GM21576 (cell line): ENCODE data around the gene SCGB1D1.

Source experiments
- ATAC-seq: cut with Tn5 transposase; IDR thresholded peaks from one replicate; pipeline ENCODE4 v1.9.1; 2021; ENCODE audit warnings: mild to moderate bottlenecking, moderate library complexity; ENCODE audit not compliant: unreplicated experiment

Gene SCGB1D1

GRCh38 chr11:62190011-62190410, at the start of gene SCGB1D1:
Gene SCGB1D1, plus strand, starts transcription at chr11:62190216. Its CDS starts 69 bp downstream, at chr11:62190285.
- ATAC-seq = no peak

DNA sequence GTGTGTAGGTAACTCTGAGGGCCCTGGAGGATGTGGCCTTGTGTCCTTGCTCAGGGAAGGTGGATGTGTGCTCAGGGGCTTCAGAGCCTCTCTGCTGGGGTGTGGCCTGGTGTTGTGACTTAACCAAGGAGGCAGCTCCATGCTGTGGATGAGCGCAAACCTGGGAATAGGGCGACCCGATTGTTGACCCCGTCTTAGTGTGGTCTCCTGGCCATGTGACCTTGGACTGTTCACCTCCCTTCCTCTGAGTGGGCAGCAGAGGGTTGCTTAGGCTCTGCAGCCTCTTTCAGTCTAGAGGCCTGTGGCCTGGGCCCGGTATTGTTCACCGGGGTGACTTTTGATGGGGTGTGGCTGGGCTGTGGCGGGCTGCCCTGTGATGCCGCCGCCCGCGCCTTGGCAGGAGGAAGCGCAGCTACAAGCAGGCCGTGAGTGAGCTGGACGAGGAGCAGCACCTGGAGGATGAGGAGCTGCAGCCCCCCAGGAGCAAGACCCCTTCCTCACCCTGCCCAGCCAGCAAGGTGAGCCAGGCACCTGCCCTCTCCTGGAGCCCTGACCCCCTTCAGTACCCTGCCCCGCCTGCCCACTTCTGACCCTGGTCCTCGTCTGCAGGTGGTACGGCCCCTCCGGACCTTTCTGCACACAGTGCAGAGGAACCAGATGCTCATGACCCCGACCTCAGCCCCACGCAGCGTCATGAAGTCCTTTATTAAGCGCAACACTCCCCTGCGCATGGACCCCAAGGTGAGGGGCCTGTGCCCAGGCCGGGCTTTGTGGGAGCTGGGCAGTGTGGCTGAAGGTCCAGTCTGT, 49.5 kb upstream of the SCGB1D1 start:
- no peak for ATAC-seq

DNA sequence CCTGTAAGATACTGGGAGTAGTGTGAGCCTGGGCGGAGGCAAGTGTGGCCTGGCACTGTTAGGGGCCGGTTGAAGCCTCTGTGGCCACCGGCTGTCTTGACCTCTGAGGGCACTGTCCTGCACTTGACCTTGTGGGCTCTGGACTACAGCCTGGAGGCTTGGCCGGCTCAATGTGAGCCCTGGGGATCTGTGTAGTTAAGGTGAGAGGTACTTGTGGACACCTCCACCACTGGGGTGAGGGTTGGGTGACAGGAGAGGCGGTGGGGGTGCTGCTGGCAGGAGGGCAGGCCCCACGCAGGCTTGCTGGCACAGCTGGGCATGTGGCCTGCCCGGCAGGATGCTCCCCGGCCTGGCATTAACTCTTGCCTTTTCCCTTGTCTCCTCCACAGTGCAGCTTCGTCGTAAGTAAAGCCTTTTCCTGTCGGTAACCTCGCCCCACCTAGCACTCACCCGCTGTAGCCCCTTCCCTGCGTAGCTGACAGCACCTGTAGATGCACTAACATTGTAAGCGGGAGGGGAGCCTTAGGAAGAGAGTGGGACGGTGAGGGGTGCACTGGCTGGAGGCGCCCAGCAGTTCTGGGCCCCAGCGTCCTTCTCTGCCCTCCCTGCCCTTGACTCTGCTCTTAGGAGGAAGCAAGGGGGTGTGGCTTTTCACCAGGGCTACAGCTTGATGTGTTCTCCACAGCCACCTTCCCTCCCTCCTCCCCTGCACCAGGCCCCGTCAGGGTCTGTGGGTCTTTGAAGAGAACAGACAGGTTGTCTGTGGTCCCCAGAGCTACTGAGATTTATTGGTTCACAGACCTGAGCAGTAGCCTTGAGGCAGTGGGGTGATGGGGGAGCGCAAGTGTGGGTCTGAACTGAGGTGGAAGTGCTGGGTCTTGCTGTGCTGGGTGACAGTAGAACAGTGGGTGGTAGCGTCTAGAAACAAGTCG, 48.6 kb upstream of the SCGB1D1 start:
- no peak for ATAC-seq

DNA sequence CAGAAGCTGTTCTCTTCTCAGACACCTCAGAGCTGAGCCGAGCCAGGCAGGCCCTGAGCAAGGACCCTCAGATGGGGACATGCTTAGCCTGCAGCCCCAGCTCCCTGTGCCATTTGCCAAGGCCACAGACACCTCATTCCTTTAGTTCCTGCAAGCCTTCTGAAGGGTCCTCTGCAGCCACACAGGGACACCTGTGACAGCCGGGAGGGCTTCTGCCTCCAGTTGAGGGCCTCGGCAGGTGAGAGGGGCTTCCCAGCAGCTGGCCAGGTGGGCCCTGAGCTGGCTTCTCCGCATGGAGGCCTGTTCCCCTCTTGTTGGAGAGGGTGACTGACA, 48.0 kb upstream of the SCGB1D1 start:
- ATAC-seq = no peak

DNA sequence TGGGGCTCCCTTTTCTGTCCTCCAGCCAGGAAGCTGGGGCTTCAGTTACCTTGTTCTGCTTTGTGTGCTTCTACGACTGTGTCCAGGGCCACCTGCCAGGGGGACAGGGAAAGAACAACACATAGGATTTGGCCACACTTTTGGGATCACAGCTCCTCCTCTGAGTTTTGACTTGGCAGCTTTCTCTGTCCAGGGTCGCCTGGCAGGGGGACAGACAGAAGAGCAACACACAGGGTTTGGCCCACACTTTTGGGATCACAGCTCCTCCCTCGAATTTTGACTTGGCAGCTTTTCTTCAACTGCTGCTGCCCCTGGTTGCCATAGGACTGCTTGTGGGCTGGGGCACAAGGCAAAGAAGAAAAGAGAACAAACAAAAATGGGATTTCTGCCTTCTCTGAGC, 47.1 kb upstream of the SCGB1D1 start:
- ATAC-seq = no peak

GRCh38 chr11:62143727-62144126, 46.3 kb upstream of the SCGB1D1 start:
- ATAC-seq = no peak

GRCh38 chr11:62144641-62145255, 45.3 kb upstream of the SCGB1D1 start:
- ATAC-seq = no peak

- ATAC-seq = no peak
Observed at GRCh38 chr11:62145261-62145871, 44.6 kb upstream of the SCGB1D1 start.

- ATAC-seq = no peak
Observed at GRCh38 chr11:62146476-62147200, 43.4 kb upstream of the SCGB1D1 start.

DNA sequence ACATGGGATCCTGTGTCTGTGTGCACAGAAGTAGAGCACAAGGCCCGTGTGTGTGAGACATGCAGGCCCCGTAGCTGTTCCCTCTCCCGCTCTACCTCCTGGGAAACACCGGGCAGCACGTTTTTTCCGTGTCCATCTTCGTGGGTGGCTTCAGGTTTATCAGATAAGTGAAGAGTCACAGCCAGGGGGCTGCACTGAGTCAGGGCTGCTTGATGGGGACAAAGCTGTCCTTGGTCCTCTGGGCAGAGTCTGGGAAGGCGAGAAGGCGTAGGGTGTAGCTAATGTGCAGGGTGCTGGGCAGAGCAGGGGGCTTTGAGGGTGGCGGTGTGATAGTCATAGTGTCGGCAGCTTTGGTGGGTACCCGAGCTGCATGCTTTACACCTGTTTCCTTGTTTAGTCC, 42.5 kb upstream of the SCGB1D1 start:
- ATAC-seq = no peak

DNA sequence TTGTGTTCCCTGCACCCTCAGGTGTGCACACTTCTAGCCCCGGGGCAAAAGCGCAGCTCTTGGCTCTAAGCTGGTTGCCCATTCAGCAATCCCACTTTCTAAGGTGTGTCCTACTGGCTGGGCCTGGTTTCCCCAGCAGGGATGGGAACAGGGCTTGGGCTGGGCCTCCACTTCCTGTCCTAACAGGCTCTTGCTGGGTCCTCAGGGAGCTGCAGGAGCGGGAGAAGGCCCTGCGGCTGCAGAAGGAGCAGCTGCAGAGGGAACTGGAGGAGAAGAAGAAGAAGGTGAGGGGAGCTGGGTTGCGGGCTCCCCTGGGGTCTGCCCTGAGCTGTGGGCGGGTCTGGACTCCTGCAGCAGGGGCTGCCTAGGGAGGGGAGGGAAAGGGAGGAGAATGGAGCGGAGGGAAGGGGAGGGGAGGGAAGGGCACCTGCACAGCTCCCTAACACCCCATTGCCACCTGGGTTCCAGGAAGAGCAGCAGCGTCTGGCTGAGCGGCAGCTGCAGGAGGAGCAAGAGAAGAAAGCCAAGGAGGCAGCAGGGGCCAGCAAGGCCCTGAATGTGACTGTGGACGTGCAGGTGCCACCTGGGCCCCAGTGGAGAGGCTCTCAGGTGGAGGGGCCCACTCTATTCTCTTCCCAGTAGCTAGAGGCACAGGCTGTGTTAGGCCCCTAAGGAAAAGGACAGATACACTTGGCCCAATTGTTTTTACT, 41.6 kb upstream of the SCGB1D1 start:
- no peak for ATAC-seq

DNA sequence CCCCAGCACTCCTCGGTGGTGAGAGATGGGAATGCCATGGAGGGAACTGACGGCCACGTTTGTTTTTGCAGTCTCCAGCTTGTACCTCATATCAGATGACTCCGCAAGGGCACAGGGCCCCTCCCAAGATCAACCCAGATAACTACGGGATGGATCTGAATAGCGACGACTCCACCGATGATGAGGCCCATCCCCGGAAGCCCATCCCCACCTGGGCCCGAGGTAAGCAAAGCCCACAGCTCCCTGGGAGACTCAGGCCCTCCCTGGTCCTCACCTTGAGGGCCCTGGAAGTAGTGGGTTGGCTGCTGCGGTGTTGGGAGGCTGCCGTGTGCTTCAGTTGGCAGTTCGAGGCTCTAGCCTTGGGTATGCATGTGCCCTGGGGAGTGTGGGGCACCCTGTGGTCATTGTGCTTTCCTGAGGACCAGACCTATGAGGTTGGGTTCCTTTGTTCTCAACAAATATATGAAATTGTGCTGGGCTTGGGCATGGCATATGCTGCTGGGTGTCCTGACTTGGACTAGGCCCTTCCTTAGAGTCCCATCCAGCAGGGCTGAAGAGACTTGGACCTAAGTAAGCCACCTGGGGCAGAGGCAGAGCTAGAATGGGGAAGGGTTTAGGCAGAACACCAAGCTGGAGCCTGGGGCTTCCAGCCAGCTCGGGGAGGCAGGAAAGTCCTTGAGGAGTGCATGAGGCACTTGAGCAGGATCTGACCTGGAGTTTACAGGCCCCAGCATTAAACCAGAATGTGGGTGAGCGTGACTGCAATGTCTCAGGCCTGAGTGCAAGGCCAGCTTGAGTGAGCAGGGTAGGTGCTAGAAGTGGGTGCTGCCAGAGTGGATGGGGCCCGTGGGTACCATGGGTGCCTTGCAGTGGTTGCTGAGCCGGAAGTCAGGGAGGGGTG, 39.8 kb upstream of the SCGB1D1 start:
- no peak for ATAC-seq

GRCh38 chr11:62150887-62151736, 38.9 kb upstream of the SCGB1D1 start:
- no peak for ATAC-seq

DNA sequence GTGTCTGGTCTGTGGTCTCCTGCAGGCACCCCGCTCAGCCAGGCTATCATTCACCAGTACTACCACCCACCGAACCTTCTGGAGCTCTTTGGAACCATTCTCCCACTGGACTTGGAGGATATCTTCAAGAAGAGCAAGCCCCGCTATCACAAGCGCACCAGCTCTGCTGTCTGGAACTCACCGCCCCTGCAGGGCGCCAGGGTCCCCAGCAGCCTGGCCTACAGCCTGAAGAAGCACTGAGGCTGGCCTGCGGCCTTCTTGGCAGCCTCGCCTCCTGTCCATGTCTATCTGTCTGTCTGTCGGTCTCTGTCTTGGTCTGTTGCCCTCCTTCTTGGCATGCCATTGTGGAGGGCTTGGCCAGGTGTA, 38.3 kb upstream of the SCGB1D1 start:
- no peak for ATAC-seq

DNA sequence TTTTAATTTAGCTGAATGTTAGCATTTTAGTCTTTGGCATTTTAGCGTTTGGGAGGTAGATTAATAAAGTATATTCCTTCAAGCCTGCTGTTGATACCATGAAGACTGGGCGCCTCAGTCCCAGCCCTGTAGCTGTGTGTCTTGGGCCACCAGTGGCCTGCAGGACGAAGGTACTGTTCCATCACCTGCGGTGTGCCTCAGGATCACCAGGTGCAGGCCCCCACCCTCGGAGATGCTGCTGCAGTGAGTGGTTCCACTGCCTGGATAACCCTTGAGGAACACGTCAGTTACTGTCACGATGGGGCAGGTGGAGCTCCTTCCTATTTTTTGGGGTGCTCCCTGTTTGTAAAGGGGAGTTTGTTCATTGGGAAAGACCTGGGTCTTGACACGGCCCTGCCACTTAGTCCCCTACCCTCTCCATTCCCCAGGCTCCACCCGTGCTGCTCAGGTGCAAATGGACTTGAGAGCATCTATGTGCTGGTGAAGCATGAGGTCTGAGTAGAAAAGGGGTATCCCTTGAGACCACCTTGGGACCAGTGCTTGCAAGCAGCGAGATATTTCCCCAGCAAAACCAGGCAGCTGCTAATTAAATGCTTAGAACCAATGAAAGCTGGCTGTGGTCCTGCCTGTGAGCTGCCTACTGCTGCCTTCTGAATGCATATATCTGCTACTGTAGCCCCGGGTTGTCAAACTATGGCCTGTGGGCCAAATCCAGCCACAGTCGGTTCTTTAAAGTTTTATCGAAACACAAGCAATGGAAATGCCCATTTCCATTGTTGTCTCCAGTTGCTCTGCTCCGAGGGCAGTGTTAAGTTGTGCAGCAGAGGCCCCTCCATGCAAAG, 37.5 kb upstream of the SCGB1D1 start:
- ATAC-seq = no peak

- ATAC-seq = no peak
Observed at GRCh38 chr11:62153087-62153395, 37.0 kb upstream of the SCGB1D1 start.

GRCh38 chr11:62153617-62154016, 36.4 kb upstream of the SCGB1D1 start:
- ATAC-seq = no peak
